ENCODE data around the gene HMCN1.

GRCh38 chr1:186164773-186165172, 430.6 kb downstream of the HMCN1 start:
- TF ChIP-seq CTCF (IDR thresholded peaks at IDR 0.05): no peak
- TF ChIP-seq POLR2A (IDR thresholded peaks at IDR 0.05): no peak

Data from upper lobe of left lung (tissue), 4 donors.